SK-N-MC (cell line): ENCODE data around the gene INO80E.
A peak's percentile ranks its signal among the peaks of the same experiment; 100 is the strongest.

Source experiments
- DNase-seq: peaks from one replicate; pipeline ENCODE4 v3.0.0-alpha.2; 2011; ENCODE audit warnings: low read depth, low spot score
- H3K27ac ChIP-seq: fragments of 200-600 bp; sonication (generic); 2 replicates; pipeline ENCODE4 v1.5.1; 2016; ENCODE audit warnings: mixed run types
- H3K36me3 ChIP-seq: fragments of 200-600 bp; sonication (generic); 2 replicates; pipeline ENCODE4 v1.6.1; 2017; ENCODE audit warnings: antibody characterized with exemption, low read length, mixed read lengths; ENCODE audit not compliant: insufficient read depth
- H3K4me3 ChIP-seq: fragments of 200-600 bp; sonication (generic); 2 replicates; pipeline ENCODE4 v1.5.1; 2016
- H3K9ac ChIP-seq: fragments of 200-600 bp; sonication (generic); 2 replicates; pipeline ENCODE4 v1.8.0; 2017; ENCODE audit warnings: mixed run types, mixed read lengths; ENCODE audit not compliant: insufficient read length
- H3K9me3 ChIP-seq: fragments of 200-600 bp; sonication (generic); 2 replicates; pipeline ENCODE4 v1.6.1; 2017; ENCODE audit warnings: low read depth, mild to moderate bottlenecking, antibody characterized with exemption, low read length, moderate library complexity, mixed read lengths
- EZH2 ChIP-seq: fragments of 200-600 bp; sonication (generic); IDR thresholded peaks from one replicate; pipeline ENCODE4 v1.6.1; 2017; ENCODE audit warnings: antibody characterized with exemption
- FOXP2 ChIP-seq: optimal IDR thresholded peaks from 2 replicates; pipeline ENCODE3; 2011; ENCODE audit warnings: mild to moderate bottlenecking, moderate library complexity; ENCODE audit not compliant: insufficient read depth; ENCODE audit errors: extremely low read length, control extremely low read depth
- POLR2AphosphoS5 ChIP-seq: IDR thresholded peaks from 2 replicates; pipeline ENCODE4 v1.6.1; 2012; ENCODE audit warnings: mild to moderate bottlenecking, low read depth, low read length, borderline replicate concordance

INO80E gene

GRCh38 chr16:30004424-30004776, 8.4 kb downstream of the INO80E start:
- DNase-seq: no peak
- Histone ChIP-seq H3K27ac (no peak overlapping the region), H3K4me3 (no peak overlapping the region), H3K9me3 (no peaks in the 10 kb centered on the region), H3K36me3 (peaks cover 3% of the 10 kb centered on the region; the same call in 1 of the 2 replicates), H3K9ac (no peak overlapping the region)
- TF ChIP-seq FOXP2 (no peak), POLR2AphosphoS5 (no peak), EZH2 (no peak)

- H3K9ac ChIP-seq: no peak overlapping the region
These were observed 8.8 kb downstream of the INO80E start for GRCh38 chr16:30004811-30005242.

DNA sequence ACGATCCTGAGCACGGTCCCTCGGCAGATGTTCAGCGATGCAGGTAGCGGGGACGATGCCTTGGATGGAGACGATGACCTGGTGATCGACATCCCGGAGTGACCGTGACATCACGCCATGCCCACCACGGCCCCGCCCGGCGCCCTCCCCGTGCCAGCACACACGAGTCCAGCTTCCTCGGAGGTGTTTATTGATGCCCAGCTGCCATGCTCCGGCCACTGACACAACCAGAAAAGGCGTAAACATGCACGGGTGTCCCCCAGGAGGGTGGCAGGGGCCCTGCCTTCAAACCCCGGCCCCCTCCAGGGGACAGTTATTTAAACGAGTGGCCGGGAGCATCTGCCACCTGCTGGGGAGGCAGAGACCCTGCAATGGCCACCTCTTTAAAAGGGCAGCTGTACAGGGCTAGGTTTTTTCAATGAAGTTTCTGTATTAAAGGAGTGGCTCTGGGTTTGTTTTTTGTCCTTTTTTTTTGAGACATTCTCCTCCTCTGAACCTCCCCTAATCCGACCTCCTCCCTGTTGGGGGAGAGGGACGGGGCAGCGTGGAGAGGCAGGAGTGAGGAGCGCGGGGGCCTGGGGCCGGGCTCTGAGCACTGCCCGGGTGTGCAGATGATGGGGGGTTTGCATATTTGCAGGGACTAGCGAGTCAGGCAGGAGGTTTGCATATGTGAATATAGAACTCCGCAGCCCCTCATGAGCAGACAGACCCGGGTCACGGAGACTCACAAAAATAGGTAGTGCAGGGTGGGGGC, 9.5 kb downstream of the INO80E start:
- peaks cover 3% of the 10 kb centered on the region; the same call in 1 of the 2 replicates for H3K36me3 ChIP-seq
- DNase-seq: no peak

More at GRCh38 chr16:30004811-30005242, 8.8 kb downstream of the INO80E start:
- DNase-seq: no peak
- TF ChIP-seq FOXP2 (no peak), EZH2 (no peak), POLR2AphosphoS5 (no peak)
- Histone ChIP-seq H3K9me3 (no peaks in the 10 kb centered on the region), H3K4me3 (no peak overlapping the region), H3K27ac (no peak overlapping the region), H3K36me3 (peaks cover 3% of the 10 kb centered on the region; the same call in 1 of the 2 replicates)

GRCh38 chr16:30006095-30006473, 10.0 kb downstream of the INO80E start:
- Histone ChIP-seq H3K36me3 (peaks cover 3% of the 10 kb centered on the region; the same call in 1 of the 2 replicates), H3K4me3 (no peak overlapping the region), H3K27ac (no peak overlapping the region), H3K9ac (no peak overlapping the region), H3K9me3 (no peaks in the 10 kb centered on the region)
- TF ChIP-seq EZH2 (no peak), POLR2AphosphoS5 (no peak), FOXP2 (no peak)
- no peak for DNase-seq

More for the DNA sequence above, 9.5 kb downstream of the INO80E start:
- H3K4me3 ChIP-seq: no peak overlapping the region
- TF ChIP-seq EZH2 (no peak), FOXP2 (no peak), POLR2AphosphoS5 (no peak)
- no peaks in the 10 kb centered on the region for H3K9me3 ChIP-seq
- peak overlapping the region; percentile 42; the same call in 1 of the 2 replicates for H3K27ac ChIP-seq
- no peak overlapping the region for H3K9ac ChIP-seq

GRCh38 chr16:30006659-30007377, 10.8 kb downstream of the INO80E start:
- H3K4me3 ChIP-seq: no peak overlapping the region
- peaks cover 3% of the 10 kb centered on the region; the same call in 1 of the 2 replicates for H3K36me3 ChIP-seq
- no peak for DNase-seq
- no peak for TF ChIP-seq FOXP2
- no peak for TF ChIP-seq EZH2
- TF ChIP-seq POLR2AphosphoS5: no peak
- no peak overlapping the region for H3K27ac ChIP-seq
- no peak overlapping the region for H3K9ac ChIP-seq
- H3K9me3 ChIP-seq: no peaks in the 10 kb centered on the region

DNA sequence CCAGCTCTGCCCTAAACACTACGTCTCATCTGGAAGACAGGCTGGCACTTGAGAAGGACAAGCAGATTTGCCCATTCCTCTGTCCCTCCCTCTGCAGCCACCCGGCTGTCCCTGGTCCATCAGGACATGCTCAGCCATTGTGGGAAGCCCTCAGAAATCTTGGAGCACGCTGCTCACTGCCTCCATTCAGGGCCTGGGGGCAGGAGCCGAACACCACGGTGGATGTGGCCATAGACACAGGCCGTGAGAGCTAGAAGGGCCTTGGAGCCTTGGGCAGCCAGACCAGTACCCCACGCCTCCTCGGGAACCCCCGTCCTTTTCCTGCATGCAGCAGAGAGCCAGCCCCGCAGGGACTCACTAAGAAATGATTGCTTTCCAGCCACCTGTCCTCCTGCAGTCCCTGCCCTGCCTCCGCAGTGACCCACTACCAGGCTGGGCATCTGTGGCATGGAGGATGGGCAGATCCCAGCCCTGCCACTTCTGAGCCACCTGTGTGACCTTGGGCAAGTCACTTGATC, 11.4 kb downstream of the INO80E start:
- Histone ChIP-seq H3K9me3 (no peaks in the 10 kb centered on the region), H3K27ac (no peak overlapping the region), H3K4me3 (no peak overlapping the region), H3K9ac (no peak overlapping the region), H3K36me3 (peaks cover 3% of the 10 kb centered on the region; the same call in 1 of the 2 replicates)
- DNase-seq: no peak
- TF ChIP-seq EZH2: no peak
- no peak for TF ChIP-seq POLR2AphosphoS5
- TF ChIP-seq FOXP2: no peak

GRCh38 chr16:30009085-30009862, 13.2 kb downstream of the INO80E start:
- H3K9ac ChIP-seq: no peak overlapping the region
- no peak overlapping the region for H3K4me3 ChIP-seq
- no peak for DNase-seq
- peaks cover 3% of the 10 kb centered on the region; the same call in 1 of the 2 replicates for H3K36me3 ChIP-seq
- no peak overlapping the region for H3K27ac ChIP-seq
- TF ChIP-seq EZH2: no peak
- TF ChIP-seq POLR2AphosphoS5: no peak
- no peak for TF ChIP-seq FOXP2
- no peaks in the 10 kb centered on the region for H3K9me3 ChIP-seq
